Fibroblast of skin of back (primary cell): Measurements from ENCODE around the gene CCDC122. TPM values are rescaled to one million over a fixed set of nuclear protein-coding genes. Genes with fewer than 3 reads are reported as not detected.

Source experiments
- DNase-seq: peaks from one replicate; pipeline ENCODE4 v3.0.0-alpha.2; 2013
- polyA plus RNA-seq, 2 experiments: library from polyadenylated mRNA; unstranded; fragments of 120-200 nt; gene quantifications; one replicate each; pipeline ENCODE4 v1.2.1, GENCODE V29; 2013; ENCODE audit not compliant: insufficient read length in 2 of 2

The CCDC122 gene
- 3.2 TPM for polyA plus RNA-seq (2013, experiment 1 of 2; ENCODE audit: insufficient read length)
- 3.9 TPM for polyA plus RNA-seq (2013, experiment 2 of 2; ENCODE audit: insufficient read length)

GRCh38 chr13:43878892-43879754 is at the start of gene CCDC122:
TSS of gene CCDC122 (minus strand) at chr13:43879740. CDS start at chr13:43869376, 10,364 bp downstream.
- DNase-seq: peak; percentile 84

GRCh38 chr13:43924549-43925245 is 45.2 kb upstream of the CCDC122 start:
- no peak for DNase-seq

GRCh38 chr13:43920965-43921674 is 41.6 kb upstream of the CCDC122 start:
- DNase-seq: no peak

GRCh38 chr13:43918636-43919035 is 39.1 kb upstream of the CCDC122 start:
- no peak for DNase-seq

GRCh38 chr13:43916828-43917227 is 37.3 kb upstream of the CCDC122 start:
- no peak for DNase-seq

GRCh38 chr13:43915451-43915850 is 35.9 kb upstream of the CCDC122 start:
- DNase-seq: peak; percentile 27

- DNase-seq: no peak
These were observed 32.3 kb upstream of the CCDC122 start for GRCh38 chr13:43911871-43912270.

GRCh38 chr13:43911278-43911677 is 31.7 kb upstream of the CCDC122 start:
- no peak for DNase-seq

GRCh38 chr13:43910856-43911255 is 31.3 kb upstream of the CCDC122 start:
- no peak for DNase-seq

- peak; percentile 86 for DNase-seq
These were observed 28.9 kb upstream of the CCDC122 start for GRCh38 chr13:43908156-43909126.

- DNase-seq: peak; percentile 69
These were observed 26.0 kb upstream of the CCDC122 start for GRCh38 chr13:43905435-43906031.

GRCh38 chr13:43895940-43896339 is 16.4 kb upstream of the CCDC122 start:
- DNase-seq: peak; percentile 31

- no peak for DNase-seq
These were observed 14.9 kb upstream of the CCDC122 start for GRCh38 chr13:43894438-43894837.

- peak; percentile 65 for DNase-seq
These were observed 4.7 kb upstream of the CCDC122 start for GRCh38 chr13:43884222-43884621.

- DNase-seq: peak; percentile 74
These were observed 4.1 kb upstream of the CCDC122 start for GRCh38 chr13:43883631-43884030.

- no peak for DNase-seq
These were observed 2.0 kb upstream of the CCDC122 start for GRCh38 chr13:43881580-43881979.

- DNase-seq: no peak
These were observed 1.4 kb upstream of the CCDC122 start for GRCh38 chr13:43880926-43881325.

GRCh38 chr13:43880214-43880855 is 795 bp upstream of the CCDC122 start:
- DNase-seq: no peak

- no peak for DNase-seq
These were observed 228 bp upstream of the CCDC122 start, which contains the start of gene LACC1 for GRCh38 chr13:43879755-43880181. TSS of gene LACC1 (plus strand) at chr13:43879904. CDS start at chr13:43880986, 1,082 bp downstream.

GRCh38 chr13:43877766-43878165 is 1.8 kb downstream of the CCDC122 start:
- no peak for DNase-seq

- no peak for DNase-seq
These were observed 2.2 kb downstream of the CCDC122 start for GRCh38 chr13:43877326-43877725.
